GM18951 (cell line): ENCODE results near the gene L2HGDH.

Experiments
- POLR2A ChIP-seq: IDR thresholded peaks from 4 replicates; pipeline ENCODE4 v1.6.1; 2011; ENCODE audit warnings: mild to moderate bottlenecking; ENCODE audit not compliant: insufficient read length, insufficient read depth; ENCODE audit errors: extremely low read depth
- in situ Hi-C: fragments of 300-500 bp; cut with MboI; formaldehyde crosslinking; loops from one replicate; pipeline ENCODE4 v1.12.0; 2022; ENCODE audit warnings: low sequenced_read_pairs, mixed read lengths, inconsistent platforms; ENCODE audit not compliant: unreplicated experiment

The L2HGDH gene

DNA sequence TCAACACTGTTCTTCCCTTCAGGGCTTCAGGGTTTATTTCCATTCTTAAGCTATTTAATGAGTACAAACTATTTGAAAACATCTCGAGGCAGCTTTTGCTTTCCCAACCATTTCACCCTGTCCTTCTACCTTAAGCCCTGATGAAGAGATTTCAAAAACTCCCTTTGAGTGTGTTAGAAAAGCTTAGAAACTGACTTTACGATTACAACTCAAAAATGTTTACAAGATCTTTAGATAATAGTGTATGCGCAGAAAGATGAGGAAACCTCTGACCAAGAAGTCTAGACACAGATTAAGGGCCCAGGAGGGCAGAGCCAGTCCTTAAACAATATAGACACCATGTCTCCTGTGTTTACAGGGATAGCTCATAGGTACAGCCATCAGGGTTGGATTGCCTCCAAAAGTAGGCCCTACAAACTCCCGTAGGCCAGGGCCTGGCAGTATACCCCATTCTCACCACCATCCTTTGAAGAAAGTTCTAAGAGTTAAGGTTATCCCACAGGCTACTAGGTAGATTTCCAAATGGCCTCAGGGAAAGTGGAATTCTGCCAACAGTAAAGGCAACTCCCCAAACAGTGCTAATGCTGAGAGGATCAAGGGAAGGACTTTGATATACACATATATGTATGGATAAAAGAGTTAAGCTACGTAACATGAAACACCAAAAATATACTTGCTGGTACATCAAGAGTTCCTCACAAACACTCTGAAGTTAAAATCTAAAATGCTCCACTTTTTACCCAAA is 69.3 kb downstream of the L2HGDH start:
- no peak for TF ChIP-seq POLR2A
- in situ Hi-C loops: no loop called here

GRCh38 chr14:50242096-50242495 is 69.9 kb downstream of the L2HGDH start:
- TF ChIP-seq POLR2A: no peak
- in situ Hi-C loops: no loop called here

DNA sequence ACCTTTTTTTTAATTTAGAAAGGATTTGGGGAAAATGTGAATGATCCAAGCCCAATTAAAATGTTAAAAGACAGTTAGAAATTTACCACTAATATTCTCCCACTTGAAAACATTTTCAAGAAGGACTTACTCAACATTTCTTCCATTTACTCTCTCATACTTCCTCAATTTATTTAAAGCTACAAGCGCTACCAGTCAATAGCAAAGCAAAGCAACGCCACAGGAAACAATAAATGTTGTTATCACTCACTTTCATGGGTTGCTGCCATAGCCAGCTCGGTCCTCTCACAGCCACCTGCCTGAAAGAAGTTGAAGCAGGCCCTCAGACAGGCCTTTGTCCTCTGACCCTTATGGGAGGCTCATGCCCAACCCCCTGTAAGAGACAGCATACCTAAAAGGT is 74.6 kb downstream of the L2HGDH start:
- in situ Hi-C loops: no loop called here
- TF ChIP-seq POLR2A: no peak

DNA sequence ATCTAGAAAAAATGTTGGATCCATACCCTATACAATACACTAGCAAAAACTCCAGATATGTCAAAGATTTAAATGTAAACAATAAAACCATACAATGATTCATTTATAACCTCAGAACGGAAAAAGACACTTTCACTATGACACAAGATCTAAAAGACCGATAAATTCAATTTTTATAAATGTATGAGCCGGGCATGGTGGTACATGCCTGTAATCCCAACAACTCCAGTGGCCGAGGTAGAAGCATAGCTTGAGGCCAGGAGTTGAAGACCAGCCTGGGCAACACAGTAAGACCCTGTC is 78.1 kb downstream of the L2HGDH start:
- TF ChIP-seq POLR2A: no peak
- in situ Hi-C loops: no loop called here

- in situ Hi-C loops: no loop called here
Measured at GRCh38 chr14:50233166-50233950, 78.7 kb downstream of the L2HGDH start.

GRCh38 chr14:50232276-50232642 is 79.8 kb downstream of the L2HGDH start:
- no peak for TF ChIP-seq POLR2A
- in situ Hi-C loops: no loop called here

More at GRCh38 chr14:50233166-50233950, 78.7 kb downstream of the L2HGDH start:
- TF ChIP-seq POLR2A: no peak

GRCh38 chr14:50231475-50232275 is 80.4 kb downstream of the L2HGDH start, which contains the start of gene SOS2:
Gene SOS2, minus strand, starts transcription at chr14:50231578. Its CDS starts 295 bp downstream, at chr14:50231283.
- in situ Hi-C loops: no loop called here
- peak; percentile 88 for TF ChIP-seq POLR2A

- no peak for TF ChIP-seq POLR2A
- in situ Hi-C loops: no loop called here
Measured at GRCh38 chr14:50230701-50231474, 81.1 kb downstream of the L2HGDH start.

DNA sequence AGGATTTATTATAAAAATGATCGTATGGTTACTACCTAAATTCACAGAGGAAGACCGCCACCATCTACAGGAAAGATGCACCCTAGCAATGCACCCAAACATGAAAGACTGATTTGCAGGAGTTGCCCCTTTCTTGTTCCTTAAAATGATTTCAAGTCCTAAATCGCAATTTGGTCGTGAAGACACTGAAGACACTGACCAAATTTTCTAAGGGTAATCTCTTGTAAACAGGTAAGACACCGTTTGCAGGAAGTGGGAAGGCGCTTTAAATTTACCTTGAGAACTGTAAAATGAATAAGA is 81.7 kb downstream of the L2HGDH start:
- no peak for TF ChIP-seq POLR2A
- in situ Hi-C loops: no loop called here

- in situ Hi-C loops: no loop called here
- no peak for TF ChIP-seq POLR2A
Measured at GRCh38 chr14:50229681-50230080, 82.3 kb downstream of the L2HGDH start.

DNA sequence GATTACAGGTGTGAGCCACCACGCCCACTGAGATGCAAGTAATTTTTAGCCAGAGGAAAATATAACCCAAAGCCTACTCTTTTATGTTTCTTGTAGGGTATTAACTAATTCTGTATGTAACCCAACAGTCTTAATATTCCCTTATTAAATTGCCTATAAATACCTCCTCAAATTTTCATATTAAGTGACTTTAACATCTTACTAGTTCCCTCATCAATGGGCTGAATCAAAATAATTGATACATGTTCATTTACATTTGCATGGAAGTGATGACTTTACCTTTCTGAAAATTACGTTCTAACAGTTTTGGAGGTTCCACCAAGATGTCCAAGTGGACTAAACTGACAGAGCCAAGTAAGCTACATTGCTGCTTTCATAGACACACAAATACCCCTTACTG is 83.7 kb downstream of the L2HGDH start:
- in situ Hi-C loops: no loop called here

GRCh38 chr14:50225974-50226297 is 86.1 kb downstream of the L2HGDH start:
- in situ Hi-C loops: no loop called here
- TF ChIP-seq POLR2A: no peak

More for the DNA sequence above, 83.7 kb downstream of the L2HGDH start:
- no peak for TF ChIP-seq POLR2A
